Lung (tissue), 12 donors: ENCODE data around the gene HOMER1. TPM values are rescaled to one million over a fixed set of nuclear protein-coding genes. Genes with fewer than 3 reads are reported as not detected.
A peak's percentile ranks its signal among the peaks of the same experiment; 100 is the strongest.

Source experiments
- ATAC-seq: fragments of 200-7000 bp; cut with Tn5 transposase; one replicate; pipeline ENCODE4 v1.9.1; 2020; ENCODE audit warnings: moderate number of reproducible peaks; ENCODE audit not compliant: insufficient read depth, low FRiP score
- DNase-seq, 3 donors: peaks; one replicate each; pipeline ENCODE4 v3.0.0-alpha.2; 2013 to 2017
- H3K27ac ChIP-seq, 2 donors: one replicate each; pipeline ENCODE4 v1.5.1; 2013; ENCODE audit warnings: mild to moderate bottlenecking in 2 of 2, moderate library complexity in 2 of 2, control low read depth in 1 of 2, inconsistent platforms in 1 of 2, low read depth in 1 of 2, low read length in 1 of 2
- H3K27me3 ChIP-seq, 3 donors: one replicate each; pipeline ENCODE4 v1.5.1; 2013; ENCODE audit warnings: low read length in 2 of 3; ENCODE audit not compliant: control insufficient read depth in 3 of 3, insufficient read depth in 3 of 3
- H3K36me3 ChIP-seq, 4 donors: one replicate each; pipeline ENCODE4 v1.5.1; 2013; ENCODE audit warnings: low read length in 4 of 4, mild to moderate bottlenecking in 1 of 4, moderate library complexity in 1 of 4; ENCODE audit not compliant: control insufficient read depth in 4 of 4, insufficient read depth in 4 of 4
- H3K4me1 ChIP-seq, 5 donors: one replicate each; pipeline ENCODE4 v1.5.1; 2013; ENCODE audit warnings: low read length in 5 of 5, mild to moderate bottlenecking in 2 of 5, moderate library complexity in 1 of 5; ENCODE audit not compliant: control insufficient read depth in 5 of 5, insufficient read depth in 5 of 5
- H3K4me3 ChIP-seq: one replicate; pipeline ENCODE4 v1.5.1; 2013; ENCODE audit warnings: mild to moderate bottlenecking, control low read depth, moderate library complexity
- H3K9ac ChIP-seq, 2 donors: one replicate each; pipeline ENCODE4 v1.5.1; 2013; ENCODE audit warnings: low read length in 2 of 2, control low read depth in 1 of 2; ENCODE audit not compliant: insufficient read depth in 1 of 2
- H3K9me3 ChIP-seq, 4 donors: one replicate each; pipeline ENCODE4 v1.5.1; 2013; ENCODE audit warnings: low read length in 3 of 4, mild to moderate bottlenecking in 1 of 4, moderate library complexity in 1 of 4; ENCODE audit not compliant: control insufficient read depth in 4 of 4, insufficient read depth in 3 of 4
- CTCF ChIP-seq: IDR thresholded peaks from 2 replicates; pipeline ENCODE4 v1.5.1; 2012; ENCODE audit warnings: mild to moderate bottlenecking; ENCODE audit errors: control extremely low read depth, extremely low read depth
- WGBS, 2 donors: extraction: QIAGEN DNeasy Blood & Tissue Kit; methylation state at CpG; one replicate each; pipeline ENCODE4 v1.1.7; 2013; 5-methylcytosine and 5-hydroxymethylcytosine counted together
- polyA plus RNA-seq, 2 donors: library from polyadenylated mRNA; stranded (reverse); fragments of 200-250 nt; gene quantifications; one replicate each; pipeline ENCODE4 v1.2.1, GENCODE V29; 2013
- total RNA-seq, 2 donors: library from RNA; depleted of rRNA in 1 of 2; stranded (reverse); fragments of >200 nt in 1 of 2; gene quantifications; one replicate each; pipeline ENCODE4 v1.2.1, GENCODE V29; 2014 to 2021
- donor health status: control.
- donor health status: control.
- donor health status: Bipolar disorder and iron deficiency.
- donor health status: healthy.
- donor health status: DM: yes; HTN: yes; CAD: no.

HOMER1 gene
- total and polyA plus RNA-seq, 4 donors: 1.2 to 15.4 (median 4.5) TPM

DNA sequence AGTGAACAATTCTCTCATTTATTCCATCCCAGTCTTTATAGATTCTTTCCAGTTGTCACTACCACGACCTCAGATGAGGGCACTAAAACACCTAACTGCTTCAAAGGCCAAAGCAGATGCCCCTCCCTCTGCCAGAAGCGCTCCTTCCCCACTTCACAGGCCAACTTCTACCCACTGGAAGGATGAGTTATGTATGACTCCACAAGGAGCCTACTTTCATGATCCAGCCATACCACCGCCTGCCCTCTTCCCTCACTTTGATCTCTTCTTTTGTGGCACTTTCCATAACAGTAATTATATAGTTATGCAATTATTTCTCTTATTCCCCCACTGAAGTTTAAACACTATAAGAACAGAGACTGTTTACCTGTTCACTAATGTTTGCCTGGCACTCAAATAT, 93.7 kb downstream of the HOMER1 start:
- Histone ChIP-seq H3K4me1 (peaks cover 0 to 11% (median 0%) of the 10 kb centered on the region in 5 donors), H3K4me3 (no peak overlapping the region), H3K36me3 (no peaks in the 10 kb centered on the region), H3K27me3 (no peaks in the 10 kb centered on the region), H3K9me3 (no peaks in the 10 kb centered on the region), H3K9ac (no peak overlapping the region), H3K27ac (no peak overlapping the region)
- ATAC-seq (no peak), DNase-seq (no peak)
- 68 to 84% methylated on average over 3 of the region's 3 CpGs for WGBS, 2 donors
- no peak for TF ChIP-seq CTCF

GRCh38 chr5:79418276-79418675, 95.7 kb downstream of the HOMER1 start:
- H3K9ac ChIP-seq: no peak overlapping the region
- no peak for TF ChIP-seq CTCF
- 86 to 90% methylated on average over 5 of the region's 5 CpGs for WGBS, 2 donors
- no peaks in the 10 kb centered on the region for H3K27me3 ChIP-seq
- H3K27ac ChIP-seq: peak overlapping the region in 1 of 2 donors; percentile 45
- H3K4me3 ChIP-seq: no peak overlapping the region
- no peaks in the 10 kb centered on the region for H3K36me3 ChIP-seq
- peak in 1 of 3 donors; percentile 16 for DNase-seq
- H3K4me1 ChIP-seq: peaks cover 0 to 9% (median 0%) of the 10 kb centered on the region in 5 donors
- no peaks in the 10 kb centered on the region for H3K9me3 ChIP-seq
- ATAC-seq: no peak

GRCh38 chr5:79417495-79417894, 96.4 kb downstream of the HOMER1 start:
- Histone ChIP-seq H3K9me3 (no peaks in the 10 kb centered on the region), H3K27me3 (no peaks in the 10 kb centered on the region), H3K9ac (no peak overlapping the region), H3K4me3 (no peak overlapping the region), H3K4me1 (peaks cover 0 to 9% (median 0%) of the 10 kb centered on the region in 5 donors), H3K36me3 (no peaks in the 10 kb centered on the region), H3K27ac (no peak overlapping the region)
- ATAC-seq (no peak), DNase-seq (no peak)
- no peak for TF ChIP-seq CTCF
- WGBS, 2 donors: 92 to 98% methylated on average over 1 of the region's 1 CpG

DNA sequence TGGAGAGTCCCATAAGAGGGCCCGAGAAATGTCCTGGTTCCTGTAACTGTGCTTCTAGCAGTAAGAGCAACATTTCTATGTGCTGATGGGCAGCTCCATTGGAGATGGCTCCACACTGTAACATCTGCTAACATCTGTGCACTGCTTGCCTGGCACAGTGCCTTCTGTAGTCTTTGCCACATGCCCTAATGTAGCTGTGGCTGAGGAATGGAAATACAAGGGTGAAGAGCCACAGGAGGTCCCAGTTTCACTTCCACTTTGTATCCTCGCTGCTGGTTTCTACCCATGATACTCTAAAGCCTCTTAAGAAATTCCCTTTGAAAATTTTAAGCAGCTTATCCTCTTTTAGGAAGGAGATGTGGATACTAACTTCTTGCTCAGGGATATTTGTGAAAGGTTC, 97.4 kb downstream of the HOMER1 start:
- no peak for TF ChIP-seq CTCF
- no peaks in the 10 kb centered on the region for H3K36me3 ChIP-seq
- H3K4me3 ChIP-seq: no peak overlapping the region
- WGBS, 2 donors: 72 to 78% methylated on average over 2 of the region's 2 CpGs
- H3K27me3 ChIP-seq: no peaks in the 10 kb centered on the region
- H3K9me3 ChIP-seq: no peaks in the 10 kb centered on the region
- no peak overlapping the region for H3K9ac ChIP-seq
- H3K4me1 ChIP-seq: peaks cover 0 to 9% (median 0%) of the 10 kb centered on the region in 5 donors
- no peak for ATAC-seq
- DNase-seq: peak; percentile 30 to 50 (median 45)
- no peak overlapping the region for H3K27ac ChIP-seq
